GM23248 (cell line): ENCODE results near the gene PDGFRB. TPM values are rescaled to one million over a fixed set of nuclear protein-coding genes. Genes with fewer than 3 reads are reported as not detected.
"Not testable (repeated sequence)": the region's sequence is repeated elsewhere in the genome, so short reads cannot be mapped to it uniquely, and the experiment has no call there.

Source experiments
- DNase-seq: peaks from one replicate; pipeline ENCODE4 v3.0.0-alpha.2; 2015
- H2AFZ ChIP-seq: fragments of 200-600 bp; sonication (generic); 2 replicates; pipeline ENCODE4 v1.6.1; 2016; ENCODE audit warnings: antibody characterized with exemption
- H3F3A ChIP-seq: fragments of 200-600 bp; sonication (generic); 2 replicates; pipeline ENCODE4 v1.6.1; 2016; ENCODE audit warnings: mild to moderate bottlenecking, antibody characterized with exemption, mixed run types; ENCODE audit not compliant: insufficient read depth
- H3K27ac ChIP-seq: fragments of 200-600 bp; sonication (generic); 2 replicates; pipeline ENCODE4 v1.5.1; 2016; ENCODE audit warnings: mild to moderate bottlenecking
- H3K27me3 ChIP-seq: fragments of 200-600 bp; sonication (generic); replicated peaks from 2 replicates; pipeline ENCODE4 v1.6.1; 2016; ENCODE audit warnings: mild to moderate bottlenecking; ENCODE audit not compliant: insufficient read depth
- H3K36me3 ChIP-seq: fragments of 200-600 bp; sonication (generic); 2 replicates; pipeline ENCODE4 v1.6.1; 2016; ENCODE audit warnings: low read depth, mild to moderate bottlenecking
- H3K4me1 ChIP-seq: fragments of 200-600 bp; sonication (generic); 2 replicates; pipeline ENCODE4 v1.6.1; 2016; ENCODE audit warnings: mild to moderate bottlenecking; ENCODE audit not compliant: insufficient read depth
- H3K4me2 ChIP-seq: fragments of 200-600 bp; sonication (generic); one replicate; pipeline ENCODE4 v1.6.1; 2016; ENCODE audit warnings: mild to moderate bottlenecking; ENCODE audit not compliant: unreplicated experiment
- H3K4me3 ChIP-seq: fragments of 200-600 bp; sonication (generic); 2 replicates; pipeline ENCODE4 v1.5.1; 2016; ENCODE audit warnings: mild to moderate bottlenecking
- H3K79me2 ChIP-seq: fragments of 200-600 bp; sonication (generic); 2 replicates; pipeline ENCODE4 v1.6.1; 2016; ENCODE audit warnings: mild to moderate bottlenecking; ENCODE audit not compliant: insufficient read depth
- H3K9ac ChIP-seq: fragments of 200-600 bp; sonication (generic); 2 replicates; pipeline ENCODE4 v1.6.1; 2016; ENCODE audit warnings: mild to moderate bottlenecking
- H3K9me2 ChIP-seq: fragments of 200-600 bp; sonication (generic); 2 replicates; pipeline ENCODE4 v1.6.1; 2016; ENCODE audit warnings: mixed run types, mild to moderate bottlenecking, moderate library complexity; ENCODE audit not compliant: insufficient read depth
- H3K9me3 ChIP-seq: fragments of 200-600 bp; sonication (generic); one replicate; pipeline ENCODE4 v1.6.1; 2017; ENCODE audit warnings: low read depth
- H4K20me1 ChIP-seq: fragments of 200-600 bp; sonication (generic); 2 replicates; pipeline ENCODE4 v1.6.0; 2016; ENCODE audit not compliant: insufficient read depth
- EZH2 ChIP-seq: fragments of 200-600 bp; sonication (generic); IDR thresholded peaks from 2 replicates; pipeline ENCODE4 v1.6.1; 2018; ENCODE audit warnings: antibody characterized with exemption, mild to moderate bottlenecking; ENCODE audit not compliant: insufficient read depth, poor library complexity, severe bottlenecking
- EZH2phosphoT487 ChIP-seq: fragments of 200-600 bp; sonication (generic); IDR thresholded peaks from 2 replicates; pipeline ENCODE4 v1.6.1; 2018; ENCODE audit warnings: antibody characterized with exemption, moderate library complexity, mild to moderate bottlenecking, low read depth; ENCODE audit not compliant: insufficient read depth
- WGBS, 2 experiments: methylation state at CpG; one replicate each; pipeline ENCODE4 v1.1.6; 2015 to 2017; ENCODE audit warnings: low lambda C conversion rate in 2 of 2, low coverage in 1 of 2; ENCODE audit errors: missing lambda C conversion rate in 2 of 2; 5-methylcytosine and 5-hydroxymethylcytosine counted together
- in situ Hi-C: fragments of 300-500 bp; cut with MboI; formaldehyde crosslinking; loops from 2 replicates; pipeline ENCODE4 v1.15.0; 2020
- polyA plus RNA-seq: library from polyadenylated mRNA; unstranded; fragments of >200 nt; fragmentation: Nextera tagmentation; extraction: Ambion mirVana; gene quantifications from 2 replicates; pipeline ENCODE4 v1.2.1, GENCODE V29; 2016
- total RNA-seq: library from RNA; depleted of rRNA; stranded (reverse); fragments of >200 nt; shearing (Covaris generic); gene quantifications from 2 replicates; pipeline ENCODE4 v1.2.3, GENCODE V29; 2014

PDGFRB gene
- total and polyA plus RNA-seq, 2 experiments from 2014 or later, result 155 to 205 TPM

GRCh38 chr5:150085950-150086715 lies 69.5 kb downstream of the PDGFRB start, which contains the start of gene CSF1R:
CSF1R (minus strand) TSS chr5:150086554; CDS start chr5:150086427, 127 bp downstream.
- in situ Hi-C loops, result no loop called here
- H3K79me2 ChIP-seq, result no peaks in the 10 kb centered on the region
- TF ChIP-seq EZH2phosphoT487, result no peak
- TF ChIP-seq EZH2, result no peak
- no peak within 1 kb of the TSS for H3K9ac ChIP-seq
- H3K4me1 ChIP-seq, result no peaks in the 10 kb centered on the region
- H3K36me3 ChIP-seq, result no peaks in the 10 kb centered on the region
- no peak within 1 kb of the TSS for H3K4me2 ChIP-seq
- no peaks in the 10 kb centered on the region for H3F3A ChIP-seq
- no peak for DNase-seq
- H3K4me3 ChIP-seq, result no peak within 1 kb of the TSS
- no peaks in the 10 kb centered on the region for H4K20me1 ChIP-seq
- no peaks in the 10 kb centered on the region for H3K9me2 ChIP-seq
- 75 to 80% methylated on average over 7 to 9 of the region's 9 CpGs for WGBS, 2 experiments
- H3K9me3 ChIP-seq, result no peaks in the 10 kb centered on the region
- no peak within 1 kb of the TSS for H2AFZ ChIP-seq
- no peaks in the 10 kb centered on the region for H3K27me3 ChIP-seq
- H3K27ac ChIP-seq, result no peak within 1 kb of the TSS

DNA sequence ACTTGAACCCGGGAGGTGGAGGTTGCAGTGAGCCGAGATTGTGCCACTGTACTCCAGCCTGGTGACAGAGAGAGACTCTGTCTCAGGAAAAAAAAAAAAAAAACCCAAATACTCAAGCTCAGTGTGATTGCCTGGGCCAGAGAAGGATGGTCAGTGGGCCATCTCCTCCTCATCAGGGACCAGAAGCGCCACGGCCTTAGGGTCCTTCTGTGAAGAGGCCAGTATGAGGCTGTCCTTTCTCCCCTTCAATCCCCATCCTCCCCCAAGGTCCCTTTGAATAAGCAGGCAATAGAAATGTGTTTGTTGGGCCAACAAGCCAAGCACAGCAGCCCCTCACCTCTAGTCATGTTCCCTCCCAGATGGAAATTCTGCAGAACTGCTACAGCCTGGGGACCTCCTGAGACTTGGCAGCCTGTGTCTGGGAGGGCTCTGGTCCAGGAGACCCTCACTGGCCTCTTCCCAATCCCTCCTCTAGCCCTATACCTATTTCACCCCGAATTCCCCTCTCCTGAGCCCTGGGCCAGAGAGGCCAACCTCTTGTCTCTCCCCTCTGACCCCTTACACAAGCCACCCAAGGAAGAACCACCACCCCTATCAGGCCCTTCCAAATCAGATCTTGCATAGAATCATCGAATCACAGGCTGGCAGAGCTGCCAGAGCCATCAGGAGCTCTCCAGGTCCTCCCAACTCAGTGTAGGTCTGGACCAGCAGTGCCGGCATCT lies 70.3 kb downstream of the PDGFRB start:
- Histone ChIP-seq H3K4me3 (no peak overlapping the region), H2AFZ (no peak overlapping the region), H3K9ac (no peak overlapping the region), H3K27ac (no peak overlapping the region), H3K4me2 (no peak overlapping the region), H3F3A (no peaks in the 10 kb centered on the region), H3K79me2 (no peaks in the 10 kb centered on the region), H4K20me1 (no peaks in the 10 kb centered on the region), H3K27me3 (no peaks in the 10 kb centered on the region), H3K9me2 (no peaks in the 10 kb centered on the region), H3K36me3 (no peaks in the 10 kb centered on the region), H3K9me3 (no peaks in the 10 kb centered on the region), H3K4me1 (no peaks in the 10 kb centered on the region)
- 74 to 78% methylated on average over 7 of the region's 7 CpGs for WGBS, 2 experiments
- no peak for DNase-seq
- in situ Hi-C loops, result no loop called here
- TF ChIP-seq EZH2 (no peak), EZH2phosphoT487 (no peak)

- H4K20me1 ChIP-seq, H3K36me3 ChIP-seq, H3K9me3 ChIP-seq, in situ Hi-C loops, H3K79me2 ChIP-seq, DNase-seq, H3F3A ChIP-seq, H3K27ac ChIP-seq, H3K4me1 ChIP-seq, H3K4me2 ChIP-seq, H3K9ac ChIP-seq, H3K27me3 ChIP-seq, H3K4me3 ChIP-seq, H3K9me2 ChIP-seq, H2AFZ ChIP-seq: not testable (repeated sequence)
- 79 to 86% methylated on average over 6 of the region's 6 CpGs for WGBS, 2 experiments
These were observed 70.9 kb downstream of the PDGFRB start for GRCh38 chr5:150084754-150085153.

DNA sequence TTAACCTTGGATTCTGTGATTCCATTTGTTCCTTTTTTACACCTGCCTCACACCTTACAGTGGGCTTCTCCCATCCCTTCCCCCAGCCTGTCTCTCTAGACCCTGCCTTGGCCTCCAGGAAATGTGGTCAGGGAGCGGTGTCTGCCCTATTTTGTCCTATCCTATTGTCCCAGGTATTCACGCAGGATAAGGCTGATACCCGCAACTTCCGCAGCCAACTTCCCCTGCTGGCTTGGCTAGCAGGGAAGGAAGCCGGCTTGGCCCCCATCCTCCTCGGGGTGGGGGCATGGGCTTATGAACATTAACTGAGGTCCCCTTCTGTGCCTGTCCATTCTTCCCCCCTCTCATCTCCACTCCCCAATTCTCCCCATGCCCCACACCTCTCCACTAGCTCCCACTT lies 72.8 kb downstream of the PDGFRB start:
- 90 to 91% methylated on average over 5 to 6 of the region's 6 CpGs for WGBS, 2 experiments
- in situ Hi-C loops, result no loop called here
- TF ChIP-seq EZH2 (no peak), EZH2phosphoT487 (no peak)

More for the DNA sequence above, 72.8 kb downstream of the PDGFRB start:
- no peak overlapping the region for H3K4me3 ChIP-seq
- no peaks in the 10 kb centered on the region for H3K9me2 ChIP-seq
- H3K9me3 ChIP-seq, result no peaks in the 10 kb centered on the region
- H2AFZ ChIP-seq, result no peak overlapping the region
- H3K4me2 ChIP-seq, result no peak overlapping the region
- H3F3A ChIP-seq, result no peaks in the 10 kb centered on the region
- H3K27me3 ChIP-seq, result no peaks in the 10 kb centered on the region
- no peak for DNase-seq
- no peaks in the 10 kb centered on the region for H3K36me3 ChIP-seq
- H3K79me2 ChIP-seq, result no peaks in the 10 kb centered on the region
- H3K4me1 ChIP-seq, result no peaks in the 10 kb centered on the region
- H3K9ac ChIP-seq, result no peak overlapping the region
- H4K20me1 ChIP-seq, result no peaks in the 10 kb centered on the region
- H3K27ac ChIP-seq, result no peak overlapping the region
